ENCODE measurements around the gene ARMC9.

DNA sequence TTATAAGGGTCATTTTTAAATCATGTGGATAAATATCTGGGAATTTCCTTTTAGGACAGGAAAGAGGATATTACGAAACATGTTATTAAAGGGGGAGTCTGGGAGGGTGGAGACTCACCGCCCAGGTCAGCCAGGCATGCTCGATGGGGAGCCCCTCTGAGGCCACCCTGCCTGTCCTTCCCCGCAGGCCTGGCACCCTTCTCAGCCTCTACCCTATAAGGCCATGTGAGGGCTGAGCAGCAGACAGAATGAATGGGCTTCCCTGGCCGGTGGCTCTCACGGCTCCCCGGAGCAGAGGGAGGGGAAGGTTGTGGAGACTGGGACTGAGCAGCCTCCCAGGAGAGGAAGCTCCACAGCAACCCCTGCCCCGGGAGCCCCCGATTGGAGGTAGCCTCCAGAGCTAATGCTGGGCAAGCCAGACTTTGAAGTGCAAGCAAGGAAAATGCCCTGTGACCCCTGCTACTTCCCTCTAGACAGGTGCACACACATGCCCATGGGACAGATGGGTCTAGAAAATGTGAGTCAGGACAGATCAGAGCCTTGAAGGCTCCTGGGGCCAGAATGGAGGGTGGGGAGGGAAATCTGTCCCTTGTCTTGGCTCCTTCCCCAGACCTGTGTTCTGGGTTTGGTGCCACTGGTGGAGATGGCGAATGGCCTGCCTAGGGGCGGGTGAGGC, 13.2 kb upstream of the ARMC9 start:
- TF ChIP-seq, protein P1, sequence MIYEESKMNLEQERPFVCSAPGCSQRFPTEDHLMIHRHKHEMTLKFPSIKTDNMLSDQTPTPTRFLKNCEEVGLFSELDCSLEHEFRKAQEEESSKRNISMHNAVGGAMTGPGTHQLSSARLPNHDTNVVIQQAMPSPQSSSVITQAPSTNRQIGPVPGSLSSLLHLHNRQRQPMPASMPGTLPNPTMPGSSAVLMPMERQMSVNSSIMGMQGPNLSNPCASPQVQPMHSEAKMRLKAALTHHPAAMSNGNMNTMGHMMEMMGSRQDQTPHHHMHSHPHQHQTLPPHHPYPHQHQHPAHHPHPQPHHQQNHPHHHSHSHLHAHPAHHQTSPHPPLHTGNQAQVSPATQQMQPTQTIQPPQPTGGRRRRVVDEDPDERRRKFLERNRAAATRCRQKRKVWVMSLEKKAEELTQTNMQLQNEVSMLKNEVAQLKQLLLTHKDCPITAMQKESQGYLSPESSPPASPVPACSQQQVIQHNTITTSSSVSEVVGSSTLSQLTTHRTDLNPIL (CRISPR knock-in tag; IDR thresholded peaks at IDR 0.05; ENCODE audit: low read depth) = no peak
- TF ChIP-seq, protein P2, sequence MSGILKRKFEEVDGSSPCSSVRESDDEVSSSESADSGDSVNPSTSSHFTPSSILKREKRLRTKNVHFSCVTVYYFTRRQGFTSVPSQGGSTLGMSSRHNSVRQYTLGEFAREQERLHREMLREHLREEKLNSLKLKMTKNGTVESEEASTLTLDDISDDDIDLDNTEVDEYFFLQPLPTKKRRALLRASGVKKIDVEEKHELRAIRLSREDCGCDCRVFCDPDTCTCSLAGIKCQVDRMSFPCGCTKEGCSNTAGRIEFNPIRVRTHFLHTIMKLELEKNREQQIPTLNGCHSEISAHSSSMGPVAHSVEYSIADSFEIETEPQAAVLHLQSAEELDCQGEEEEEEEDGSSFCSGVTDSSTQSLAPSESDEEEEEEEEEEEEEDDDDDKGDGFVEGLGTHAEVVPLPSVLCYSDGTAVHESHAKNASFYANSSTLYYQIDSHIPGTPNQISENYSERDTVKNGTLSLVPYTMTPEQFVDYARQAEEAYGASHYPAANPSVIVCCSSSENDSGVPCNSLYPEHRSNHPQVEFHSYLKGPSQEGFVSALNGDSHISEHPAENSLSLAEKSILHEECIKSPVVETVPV (CRISPR knock-in tag; IDR thresholded peaks at IDR 0.05) = no peak
- TF ChIP-seq ESRRG (CRISPR knock-in tag; IDR thresholded peaks at IDR 0.05) (no peak), PPARA (CRISPR knock-in tag; IDR thresholded peaks at IDR 0.05; ENCODE audit: borderline replicate concordance) (no peak), TCF4 (CRISPR knock-in tag; IDR thresholded peaks at IDR 0.05; ENCODE audit: borderline replicate concordance) (no peak), ARNTL (CRISPR knock-in tag; IDR thresholded peaks at IDR 0.05; ENCODE audit: borderline replicate concordance, low read depth) (no peak), CSDC2 (CRISPR knock-in tag; IDR thresholded peaks at IDR 0.05) (no peak)
- TF ChIP-seq, protein P3, sequence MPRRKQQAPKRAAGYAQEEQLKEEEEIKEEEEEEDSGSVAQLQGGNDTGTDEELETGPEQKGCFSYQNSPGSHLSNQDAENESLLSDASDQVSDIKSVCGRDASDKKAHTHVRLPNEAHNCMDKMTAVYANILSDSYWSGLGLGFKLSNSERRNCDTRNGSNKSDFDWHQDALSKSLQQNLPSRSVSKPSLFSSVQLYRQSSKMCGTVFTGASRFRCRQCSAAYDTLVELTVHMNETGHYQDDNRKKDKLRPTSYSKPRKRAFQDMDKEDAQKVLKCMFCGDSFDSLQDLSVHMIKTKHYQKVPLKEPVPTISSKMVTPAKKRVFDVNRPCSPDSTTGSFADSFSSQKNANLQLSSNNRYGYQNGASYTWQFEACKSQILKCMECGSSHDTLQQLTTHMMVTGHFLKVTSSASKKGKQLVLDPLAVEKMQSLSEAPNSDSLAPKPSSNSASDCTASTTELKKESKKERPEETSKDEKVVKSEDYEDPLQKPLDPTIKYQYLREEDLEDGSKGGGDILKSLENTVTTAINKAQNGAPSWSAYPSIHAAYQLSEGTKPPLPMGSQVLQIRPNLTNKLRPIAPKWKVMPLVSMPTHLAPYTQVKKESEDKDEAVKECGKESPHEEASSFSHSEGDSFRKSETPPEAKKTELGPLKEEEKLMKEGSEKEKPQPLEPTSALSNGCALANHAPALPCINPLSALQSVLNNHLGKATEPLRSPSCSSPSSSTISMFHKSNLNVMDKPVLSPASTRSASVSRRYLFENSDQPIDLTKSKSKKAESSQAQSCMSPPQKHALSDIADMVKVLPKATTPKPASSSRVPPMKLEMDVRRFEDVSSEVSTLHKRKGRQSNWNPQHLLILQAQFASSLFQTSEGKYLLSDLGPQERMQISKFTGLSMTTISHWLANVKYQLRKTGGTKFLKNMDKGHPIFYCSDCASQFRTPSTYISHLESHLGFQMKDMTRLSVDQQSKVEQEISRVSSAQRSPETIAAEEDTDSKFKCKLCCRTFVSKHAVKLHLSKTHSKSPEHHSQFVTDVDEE (CRISPR knock-in tag; IDR thresholded peaks at IDR 0.05) = no peak
- TF ChIP-seq, protein P4, sequence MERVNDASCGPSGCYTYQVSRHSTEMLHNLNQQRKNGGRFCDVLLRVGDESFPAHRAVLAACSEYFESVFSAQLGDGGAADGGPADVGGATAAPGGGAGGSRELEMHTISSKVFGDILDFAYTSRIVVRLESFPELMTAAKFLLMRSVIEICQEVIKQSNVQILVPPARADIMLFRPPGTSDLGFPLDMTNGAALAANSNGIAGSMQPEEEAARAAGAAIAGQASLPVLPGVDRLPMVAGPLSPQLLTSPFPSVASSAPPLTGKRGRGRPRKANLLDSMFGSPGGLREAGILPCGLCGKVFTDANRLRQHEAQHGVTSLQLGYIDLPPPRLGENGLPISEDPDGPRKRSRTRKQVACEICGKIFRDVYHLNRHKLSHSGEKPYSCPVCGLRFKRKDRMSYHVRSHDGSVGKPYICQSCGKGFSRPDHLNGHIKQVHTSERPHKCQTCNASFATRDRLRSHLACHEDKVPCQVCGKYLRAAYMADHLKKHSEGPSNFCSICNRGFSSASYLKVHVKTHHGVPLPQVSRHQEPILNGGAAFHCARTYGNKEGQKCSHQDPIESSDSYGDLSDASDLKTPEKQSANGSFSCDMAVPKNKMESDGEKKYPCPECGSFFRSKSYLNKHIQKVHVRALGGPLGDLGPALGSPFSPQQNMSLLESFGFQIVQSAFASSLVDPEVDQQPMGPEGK (CRISPR knock-in tag; IDR thresholded peaks at IDR 0.05; ENCODE audit: borderline replicate concordance) = no peak
